Ovary (tissue), 3 donors: ENCODE data around the gene SRGAP3.

Experiments
- CTCF ChIP-seq, 3 donors: fragments of 450-650 bp in 2 of 3; fragments of 200-600 bp in 1 of 3; IDR thresholded peaks; one replicate each; pipeline versions ENCODE4 v1.5.1 to v1.8.0; 2016 to 2022; ENCODE audit warnings: antibody characterized with exemption in 3 of 3, mild to moderate bottlenecking in 1 of 3
- POLR2A ChIP-seq: fragments of 450-650 bp; IDR thresholded peaks from one replicate; pipeline ENCODE4 v1.6.1; 2017; ENCODE audit warnings: antibody characterized with exemption, mild to moderate bottlenecking, moderate library complexity
- donor health status: DM: no; HTN: no; CAD: no.

DNA sequence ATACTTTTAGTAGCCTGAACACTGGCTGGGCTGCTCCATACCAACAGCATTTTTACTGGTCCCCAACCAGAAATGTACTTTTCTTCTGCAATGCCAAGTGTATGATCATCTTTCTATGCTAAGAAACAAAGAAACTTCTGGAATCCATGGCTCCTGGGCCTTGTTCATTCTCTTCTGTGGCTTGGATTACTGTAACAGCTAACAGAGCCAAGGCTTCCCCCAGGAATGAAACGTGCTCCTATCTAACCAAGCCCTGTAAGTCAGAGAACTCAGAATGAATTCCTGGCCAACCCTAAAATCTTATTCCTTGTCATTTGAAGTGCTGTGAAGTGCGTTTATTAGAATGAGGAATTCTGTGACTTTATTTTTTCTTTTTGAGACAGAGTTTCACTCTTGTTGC lies 183.3 kb downstream of the SRGAP3 start:
- TF ChIP-seq CTCF (IDR thresholded peaks at IDR 0.05) (no peak), POLR2A (no peak)
